PC-9 (cell line): ENCODE measurements around the gene KIAA1217.

Experiments
- EZH2 ChIP-seq: fragments of 200-600 bp; sonication (generic); IDR thresholded peaks from 2 replicates; pipeline ENCODE4 v1.8.0; 2017; ENCODE audit warnings: antibody characterized with exemption, low read depth
- TF ChIP-seq, protein P1 (sequence below): fragments of 200-600 bp; sonication (generic); conservative IDR thresholded peaks from 2 replicates; pipeline ENCODE4 v1.6.1; 2017; ENCODE audit warnings: mixed run types, antibody characterized with exemption, mild to moderate bottlenecking, moderate library complexity

DNA sequence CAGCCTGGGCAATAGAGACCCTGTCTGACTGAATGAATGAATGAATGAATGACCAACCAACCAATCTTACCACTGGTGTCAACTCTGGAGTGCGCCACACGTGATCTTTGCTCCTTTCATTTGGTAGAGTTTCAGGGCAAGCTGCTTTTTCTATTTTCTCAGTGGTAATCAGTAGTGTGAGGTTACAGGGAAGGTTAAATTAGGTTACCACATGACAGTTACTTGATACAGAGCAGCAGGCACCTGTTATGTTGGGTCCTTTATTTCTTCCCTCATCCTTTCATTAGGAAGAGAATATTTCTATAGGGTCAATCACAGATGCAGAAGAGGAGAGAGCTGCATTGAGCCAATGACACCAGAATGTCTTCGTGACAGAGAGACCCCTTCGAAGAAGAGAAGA, 167.8 kb downstream of the KIAA1217 start:
- TF ChIP-seq, protein P1, sequence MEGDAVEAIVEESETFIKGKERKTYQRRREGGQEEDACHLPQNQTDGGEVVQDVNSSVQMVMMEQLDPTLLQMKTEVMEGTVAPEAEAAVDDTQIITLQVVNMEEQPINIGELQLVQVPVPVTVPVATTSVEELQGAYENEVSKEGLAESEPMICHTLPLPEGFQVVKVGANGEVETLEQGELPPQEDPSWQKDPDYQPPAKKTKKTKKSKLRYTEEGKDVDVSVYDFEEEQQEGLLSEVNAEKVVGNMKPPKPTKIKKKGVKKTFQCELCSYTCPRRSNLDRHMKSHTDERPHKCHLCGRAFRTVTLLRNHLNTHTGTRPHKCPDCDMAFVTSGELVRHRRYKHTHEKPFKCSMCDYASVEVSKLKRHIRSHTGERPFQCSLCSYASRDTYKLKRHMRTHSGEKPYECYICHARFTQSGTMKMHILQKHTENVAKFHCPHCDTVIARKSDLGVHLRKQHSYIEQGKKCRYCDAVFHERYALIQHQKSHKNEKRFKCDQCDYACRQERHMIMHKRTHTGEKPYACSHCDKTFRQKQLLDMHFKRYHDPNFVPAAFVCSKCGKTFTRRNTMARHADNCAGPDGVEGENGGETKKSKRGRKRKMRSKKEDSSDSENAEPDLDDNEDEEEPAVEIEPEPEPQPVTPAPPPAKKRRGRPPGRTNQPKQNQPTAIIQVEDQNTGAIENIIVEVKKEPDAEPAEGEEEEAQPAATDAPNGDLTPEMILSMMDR: no peak
- no peak for TF ChIP-seq EZH2
